Activated T-helper 9 cell treated with anti-CD3 and anti-CD28 coated beads, Interleukin-2, amount 50 U/mL, for 16 hours (primary cell): Measurements from ENCODE around the gene SH3BP5L.

ENCODE experiments used
- DNase-seq: peaks from one replicate; pipeline ENCODE4 v3.0.0-alpha.2; 2020; ENCODE audit warnings: low read depth

The SH3BP5L gene

DNA sequence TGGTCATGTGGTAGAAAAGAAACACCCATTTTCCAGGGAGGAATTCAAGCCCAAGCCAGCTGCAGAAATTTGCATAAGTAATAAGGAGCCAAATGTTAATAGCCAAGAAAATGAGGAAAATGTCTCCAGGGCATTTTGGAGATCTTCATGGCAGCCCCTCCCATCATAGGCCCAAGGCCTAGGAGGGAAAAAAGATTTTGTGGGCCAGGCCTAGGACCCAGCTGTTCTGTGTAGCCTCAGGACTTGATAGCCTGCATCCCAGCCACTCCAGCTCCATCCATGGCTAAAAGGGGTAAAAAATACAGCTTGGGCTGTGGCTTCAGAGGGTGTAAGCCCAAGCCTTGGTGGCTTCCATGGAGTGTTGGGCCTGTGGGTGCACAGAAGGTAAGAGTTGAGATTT lies 48.7 kb downstream of the SH3BP5L start:
- DNase-seq, result no peak

- DNase-seq, result no peak
Measured at GRCh38 chr1:248775441-248775840, 50.3 kb downstream of the SH3BP5L start.
